ENCODE data around the gene ANKDD1A. TPM values are rescaled to one million over a fixed set of nuclear protein-coding genes. Genes with fewer than 3 reads are reported as not detected.

Gene ANKDD1A
- total RNA-seq, 1 donor from 2014 or later = 1.9 TPM

DNA sequence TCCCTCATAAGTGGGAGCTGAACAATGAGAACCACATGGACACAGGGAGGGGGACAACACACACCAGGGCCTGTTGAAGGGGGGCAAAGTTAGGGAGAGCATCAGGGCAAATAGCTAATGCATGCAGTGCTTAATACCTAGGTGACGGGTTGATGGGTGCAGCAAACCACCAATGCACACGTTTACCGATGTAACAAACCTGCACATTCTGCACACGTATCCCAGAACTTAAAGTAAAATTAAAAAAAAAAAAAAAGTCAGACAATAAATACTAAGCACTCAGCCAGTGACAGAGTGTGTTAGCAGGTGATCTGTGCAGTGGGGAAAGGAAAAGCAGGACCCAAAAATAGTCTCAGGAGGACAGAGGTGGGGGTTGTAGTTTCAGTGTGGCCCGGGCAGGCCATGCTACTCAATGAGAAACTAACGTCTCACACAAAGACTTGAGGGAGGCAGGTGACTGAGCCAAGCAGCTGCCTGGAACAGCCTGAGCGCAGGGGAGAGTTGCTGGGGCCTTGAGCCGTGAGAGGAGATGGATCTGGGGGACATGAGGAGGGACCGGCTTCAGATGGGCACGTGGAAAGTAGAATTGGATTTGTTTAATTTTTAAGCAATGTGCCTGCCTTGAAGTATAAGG lies 18.4 kb downstream of the ANKDD1A start:
- TF ChIP-seq, protein P1, sequence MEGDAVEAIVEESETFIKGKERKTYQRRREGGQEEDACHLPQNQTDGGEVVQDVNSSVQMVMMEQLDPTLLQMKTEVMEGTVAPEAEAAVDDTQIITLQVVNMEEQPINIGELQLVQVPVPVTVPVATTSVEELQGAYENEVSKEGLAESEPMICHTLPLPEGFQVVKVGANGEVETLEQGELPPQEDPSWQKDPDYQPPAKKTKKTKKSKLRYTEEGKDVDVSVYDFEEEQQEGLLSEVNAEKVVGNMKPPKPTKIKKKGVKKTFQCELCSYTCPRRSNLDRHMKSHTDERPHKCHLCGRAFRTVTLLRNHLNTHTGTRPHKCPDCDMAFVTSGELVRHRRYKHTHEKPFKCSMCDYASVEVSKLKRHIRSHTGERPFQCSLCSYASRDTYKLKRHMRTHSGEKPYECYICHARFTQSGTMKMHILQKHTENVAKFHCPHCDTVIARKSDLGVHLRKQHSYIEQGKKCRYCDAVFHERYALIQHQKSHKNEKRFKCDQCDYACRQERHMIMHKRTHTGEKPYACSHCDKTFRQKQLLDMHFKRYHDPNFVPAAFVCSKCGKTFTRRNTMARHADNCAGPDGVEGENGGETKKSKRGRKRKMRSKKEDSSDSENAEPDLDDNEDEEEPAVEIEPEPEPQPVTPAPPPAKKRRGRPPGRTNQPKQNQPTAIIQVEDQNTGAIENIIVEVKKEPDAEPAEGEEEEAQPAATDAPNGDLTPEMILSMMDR (IDR thresholded peaks at IDR 0.05; ENCODE audit: insufficient read depth, low read length, poor library complexity, severe bottlenecking) = no peak
- Histone ChIP-seq H3K4me3 (ENCODE audit: low read depth, low read length) (no peak overlapping the region), H3K27me3 (ENCODE audit: control insufficient read depth, insufficient read depth, low read length) (peaks cover 2% of the 10 kb centered on the region), H3K36me3 (ENCODE audit: control insufficient read depth, insufficient read depth, low read length) (no peaks in the 10 kb centered on the region)
- DNase-seq (ENCODE audit: low read depth) = no peak

DNA sequence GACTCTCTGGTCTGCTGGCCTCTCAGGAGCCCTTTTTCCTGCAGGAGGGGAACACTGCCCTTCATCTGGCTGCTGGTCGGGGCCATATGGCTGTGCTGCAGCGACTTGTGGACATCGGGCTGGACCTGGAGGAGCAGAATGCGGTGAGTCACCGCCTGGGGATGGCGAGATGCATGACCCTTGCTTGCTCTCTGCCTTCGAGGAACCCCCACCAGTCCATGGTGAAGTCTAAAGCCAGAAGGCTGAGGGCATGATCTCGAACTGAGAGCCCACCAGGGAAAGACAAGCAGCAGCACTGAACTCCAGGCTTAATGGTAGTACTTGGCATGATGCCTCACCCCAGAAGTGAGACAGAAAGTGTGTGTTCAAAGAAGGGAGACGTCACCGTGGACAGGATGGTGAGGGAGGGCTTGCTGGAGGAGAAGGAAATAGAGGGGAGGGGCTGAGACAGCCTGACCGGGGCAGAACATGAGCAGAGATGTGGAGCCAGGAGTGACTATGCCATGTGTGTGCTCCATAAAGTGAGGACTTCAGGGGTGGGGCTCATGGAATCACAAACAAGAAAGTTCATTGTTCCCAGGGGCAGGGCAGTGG lies 19.2 kb downstream of the ANKDD1A start:
- Histone ChIP-seq H3K27me3 (ENCODE audit: control insufficient read depth, insufficient read depth, low read length) (peaks cover 2% of the 10 kb centered on the region), H3K4me3 (ENCODE audit: low read depth, low read length) (no peak overlapping the region), H3K36me3 (ENCODE audit: control insufficient read depth, insufficient read depth, low read length) (no peaks in the 10 kb centered on the region)
- TF ChIP-seq, protein P1 (IDR thresholded peaks at IDR 0.05; ENCODE audit: insufficient read depth, low read length, poor library complexity, severe bottlenecking) = no peak
- no peak for DNase-seq (ENCODE audit: low read depth)

DNA sequence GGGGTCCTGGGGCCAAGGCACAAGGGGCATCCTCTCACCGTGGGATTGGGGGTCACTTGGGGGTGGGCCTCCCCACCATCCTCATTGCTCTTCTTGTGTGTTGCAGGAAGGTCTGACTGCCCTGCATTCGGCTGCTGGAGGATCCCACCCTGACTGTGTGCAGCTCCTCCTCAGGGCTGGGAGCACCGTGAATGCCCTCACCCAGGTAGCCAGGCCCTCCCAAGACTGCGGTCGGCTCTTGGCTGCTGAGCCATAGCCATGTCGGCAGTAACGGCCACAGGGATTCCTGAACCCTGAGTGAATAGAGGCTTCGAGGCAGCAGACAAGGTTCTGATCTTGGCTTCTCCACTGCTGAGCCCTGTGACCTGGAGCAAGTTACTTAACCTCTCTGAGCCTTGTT lies 19.7 kb downstream of the ANKDD1A start:
- no peaks in the 10 kb centered on the region for H3K36me3 ChIP-seq (ENCODE audit: control insufficient read depth, insufficient read depth, low read length)
- TF ChIP-seq, protein P1 (IDR thresholded peaks at IDR 0.05; ENCODE audit: insufficient read depth, low read length, poor library complexity, severe bottlenecking) = no peak
- DNase-seq (ENCODE audit: low read depth) = no peak
- no peak overlapping the region for H3K4me3 ChIP-seq (ENCODE audit: low read depth, low read length)
- H3K27me3 ChIP-seq (ENCODE audit: control insufficient read depth, insufficient read depth, low read length) = peaks cover 2% of the 10 kb centered on the region

DNA sequence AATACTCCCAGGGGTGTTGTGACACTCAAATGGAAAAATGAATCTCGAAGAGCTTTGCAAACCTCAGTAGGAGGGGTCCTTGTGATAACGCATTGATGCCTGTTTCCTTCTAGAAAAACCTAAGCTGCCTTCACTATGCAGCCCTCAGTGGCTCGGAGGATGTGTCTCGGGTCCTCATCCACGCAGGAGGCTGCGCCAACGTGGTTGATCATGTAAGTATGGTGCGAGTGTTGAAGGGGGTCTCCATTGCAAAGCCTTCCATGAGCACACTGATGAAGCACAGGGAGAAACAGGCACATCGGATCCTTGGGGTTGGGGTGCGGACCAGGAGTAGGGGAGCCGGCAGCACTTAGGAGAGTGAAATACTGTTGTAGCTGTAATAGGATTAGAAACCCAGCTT lies 22.3 kb downstream of the ANKDD1A start:
- TF ChIP-seq, protein P1 (IDR thresholded peaks at IDR 0.05; ENCODE audit: insufficient read depth, low read length, poor library complexity, severe bottlenecking) = no peak
- Histone ChIP-seq H3K4me3 (ENCODE audit: low read depth, low read length) (no peak overlapping the region), H3K36me3 (ENCODE audit: control insufficient read depth, insufficient read depth, low read length) (no peaks in the 10 kb centered on the region), H3K27me3 (ENCODE audit: control insufficient read depth, insufficient read depth, low read length) (no peaks in the 10 kb centered on the region)
- no peak for DNase-seq (ENCODE audit: low read depth)

DNA sequence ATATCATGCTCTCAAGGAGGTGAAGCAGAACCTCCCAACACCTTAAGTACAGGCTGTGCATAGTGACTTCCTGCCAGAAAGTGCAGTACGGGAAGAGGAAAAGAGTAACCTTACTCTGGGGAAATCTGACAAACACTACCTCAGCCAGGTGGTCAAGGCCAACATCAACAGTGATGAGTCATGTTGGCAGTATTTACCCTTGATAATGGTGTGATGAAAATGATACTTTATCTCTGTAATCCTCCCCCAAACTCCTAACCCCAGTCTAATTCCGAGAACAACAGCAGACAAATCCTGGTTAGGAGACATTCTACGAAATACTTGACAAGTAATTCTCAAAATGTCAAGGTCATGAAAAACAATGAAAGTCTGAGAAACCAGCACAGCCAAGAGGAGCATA lies 26.5 kb downstream of the ANKDD1A start:
- Histone ChIP-seq H3K36me3 (ENCODE audit: control insufficient read depth, insufficient read depth, low read length) (no peaks in the 10 kb centered on the region), H3K4me3 (ENCODE audit: low read depth, low read length) (no peak overlapping the region), H3K27me3 (ENCODE audit: control insufficient read depth, insufficient read depth, low read length) (no peaks in the 10 kb centered on the region)
- TF ChIP-seq, protein P1 (IDR thresholded peaks at IDR 0.05; ENCODE audit: insufficient read depth, low read length, poor library complexity, severe bottlenecking) = no peak
- no peak for DNase-seq (ENCODE audit: low read depth)

DNA sequence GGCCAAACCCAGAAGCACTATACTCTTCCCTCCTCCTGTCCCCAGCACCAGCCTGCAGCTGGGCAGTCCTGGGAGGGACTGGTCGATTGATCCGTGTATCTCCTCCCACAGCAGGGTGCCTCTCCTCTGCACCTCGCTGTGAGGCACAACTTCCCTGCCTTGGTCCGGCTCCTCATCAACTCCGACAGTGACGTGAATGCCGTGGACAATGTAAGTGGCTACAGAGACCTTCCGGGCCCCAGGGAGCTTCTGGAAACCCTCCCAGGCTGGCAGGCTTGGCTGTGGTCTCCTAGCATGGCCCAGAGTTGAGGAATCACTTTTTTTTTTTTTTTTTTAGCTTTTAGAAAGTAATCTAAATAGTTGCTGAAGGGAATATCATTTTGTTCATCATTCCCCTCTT lies 30.7 kb downstream of the ANKDD1A start:
- no peak for DNase-seq (ENCODE audit: low read depth)
- no peaks in the 10 kb centered on the region for H3K36me3 ChIP-seq (ENCODE audit: control insufficient read depth, insufficient read depth, low read length)
- TF ChIP-seq, protein P1 (IDR thresholded peaks at IDR 0.05; ENCODE audit: insufficient read depth, low read length, poor library complexity, severe bottlenecking) = no peak

More for the DNA sequence above, 30.7 kb downstream of the ANKDD1A start:
- Histone ChIP-seq H3K27me3 (ENCODE audit: control insufficient read depth, insufficient read depth, low read length) (no peaks in the 10 kb centered on the region), H3K4me3 (ENCODE audit: low read depth, low read length) (no peak overlapping the region)
